Osteoblast (primary cell): ENCODE results near the gene SMO. TPM values are rescaled to one million over a fixed set of nuclear protein-coding genes. Genes with fewer than 3 reads are reported as not detected.
"Not testable (repeated sequence)": the region's sequence is repeated elsewhere in the genome, so short reads cannot be mapped to it uniquely, and the experiment has no call there.

ENCODE experiments used
- DNase-seq: peaks from one replicate; pipeline ENCODE4 v3.0.0; 2011; ENCODE audit warnings: low spot score, mixed read lengths; ENCODE audit not compliant: insufficient read length; ENCODE audit errors: missing footprints
- H2AFZ ChIP-seq: 2 replicates; pipeline ENCODE4 v1.6.0; 2011; ENCODE audit warnings: mild to moderate bottlenecking, low read length
- H3K27ac ChIP-seq: 2 replicates; pipeline ENCODE4 v1.5.1; 2011; ENCODE audit warnings: mild to moderate bottlenecking, low read depth, low read length, moderate library complexity
- H3K27me3 ChIP-seq: 2 replicates; pipeline ENCODE4 v1.6.0; 2012; ENCODE audit warnings: mild to moderate bottlenecking, control low read depth, inconsistent platforms, low read length, moderate library complexity; ENCODE audit not compliant: insufficient read depth
- H3K36me3 ChIP-seq: 2 replicates; pipeline ENCODE4 v1.5.1; 2011; ENCODE audit warnings: mild to moderate bottlenecking, low read length, control low read depth, moderate library complexity; ENCODE audit not compliant: insufficient read depth
- H3K4me1 ChIP-seq: 2 replicates; pipeline ENCODE4 v1.5.1; 2011; ENCODE audit warnings: mild to moderate bottlenecking, low read length, control low read depth, moderate library complexity; ENCODE audit not compliant: insufficient read depth
- H3K4me2 ChIP-seq: 2 replicates; pipeline ENCODE4 v1.6.0; 2011; ENCODE audit warnings: mild to moderate bottlenecking, low read length; ENCODE audit not compliant: insufficient read depth
- H3K4me3 ChIP-seq: fragments of 200-600 bp; sonication (generic); 3 replicates; pipeline ENCODE4 v1.5.1; 2012; ENCODE audit warnings: mild to moderate bottlenecking, low read length, inconsistent platforms; ENCODE audit not compliant: insufficient read depth
- H3K79me2 ChIP-seq: 2 replicates; pipeline ENCODE4 v1.6.0; 2012; ENCODE audit warnings: mild to moderate bottlenecking, low read length, control low read depth, inconsistent platforms; ENCODE audit not compliant: insufficient read depth
- H3K9me3 ChIP-seq: 2 replicates; pipeline ENCODE4 v1.5.1; 2011; ENCODE audit warnings: low read depth, low read length, control low read depth
- H4K20me1 ChIP-seq: 2 replicates; pipeline ENCODE4 v1.6.0; 2012; ENCODE audit warnings: mild to moderate bottlenecking, low read length, control low read depth; ENCODE audit not compliant: insufficient read depth
- CTCF ChIP-seq: IDR thresholded peaks from 2 replicates; pipeline ENCODE4 v1.5.1; 2011; ENCODE audit warnings: mild to moderate bottlenecking, low read depth, low read length, moderate library complexity; ENCODE audit errors: extremely low read depth
- total RNA-seq: library from RNA; depleted of rRNA; stranded (reverse); fragments of >200 nt; gene quantifications from 2 replicates; pipeline ENCODE4 v1.2.3, GENCODE V29; 2012

The SMO gene
- total RNA-seq, 1 donor: 19.9 TPM

- no peak overlapping the region for H3K4me2 ChIP-seq
- no peaks in the 10 kb centered on the region for H3K4me1 ChIP-seq
- H3K4me3 ChIP-seq: no peak overlapping the region
- no peak overlapping the region for H3K27ac ChIP-seq
- no peak overlapping the region for H2AFZ ChIP-seq
- H4K20me1 ChIP-seq: no peaks in the 10 kb centered on the region
- DNase-seq: no peak
- no peak for TF ChIP-seq CTCF
- no peaks in the 10 kb centered on the region for H3K9me3 ChIP-seq
- no peaks in the 10 kb centered on the region for H3K36me3 ChIP-seq
- peaks cover 3% of the 10 kb centered on the region for H3K79me2 ChIP-seq
- no peaks in the 10 kb centered on the region for H3K27me3 ChIP-seq
Observed at GRCh38 chr7:129252128-129252527, 63.7 kb downstream of the SMO start.

GRCh38 chr7:129252603-129253002 lies 64.2 kb downstream of the SMO start:
- not testable (repeated sequence) for H3K79me2 ChIP-seq, H3K4me1 ChIP-seq

GRCh38 chr7:129255800-129256199 lies 67.4 kb downstream of the SMO start:
- H3K36me3 ChIP-seq: no peaks in the 10 kb centered on the region
- no peak overlapping the region for H3K4me2 ChIP-seq
- TF ChIP-seq CTCF: no peak
- no peak overlapping the region for H2AFZ ChIP-seq
- H3K9me3 ChIP-seq: no peaks in the 10 kb centered on the region
- no peaks in the 10 kb centered on the region for H3K79me2 ChIP-seq
- H3K27me3 ChIP-seq: no peaks in the 10 kb centered on the region
- no peaks in the 10 kb centered on the region for H3K4me1 ChIP-seq
- no peaks in the 10 kb centered on the region for H4K20me1 ChIP-seq
- H3K4me3 ChIP-seq: no peak overlapping the region
- DNase-seq: no peak
- no peak overlapping the region for H3K27ac ChIP-seq

More at GRCh38 chr7:129252603-129253002, 64.2 kb downstream of the SMO start:
- H3K4me3 ChIP-seq, H2AFZ ChIP-seq, H3K4me2 ChIP-seq, DNase-seq, H4K20me1 ChIP-seq, H3K27me3 ChIP-seq, H3K9me3 ChIP-seq, H3K36me3 ChIP-seq, H3K27ac ChIP-seq: not testable (repeated sequence)

- Histone ChIP-seq H2AFZ (no peak overlapping the region), H3K27ac (no peak overlapping the region), H3K4me3 (no peak overlapping the region), H3K27me3 (no peaks in the 10 kb centered on the region), H3K9me3 (no peaks in the 10 kb centered on the region), H3K36me3 (no peaks in the 10 kb centered on the region), H4K20me1 (no peaks in the 10 kb centered on the region), H3K4me1 (no peaks in the 10 kb centered on the region), H3K4me2 (no peak overlapping the region), H3K79me2 (no peaks in the 10 kb centered on the region)
- no peak for TF ChIP-seq CTCF
- no peak for DNase-seq
Observed at GRCh38 chr7:129256221-129256620, 67.8 kb downstream of the SMO start.
